ENCODE results near the gene PDE1C. TPM values are rescaled to one million over a fixed set of nuclear protein-coding genes. Genes with fewer than 3 reads are reported as not detected.

Gene PDE1C
- total and polyA plus RNA-seq, 2 donors (not counting 1 experiment from before 2014, with no cell fraction given): 16.6 to 27.6 TPM

GRCh38 chr7:31899356-31899927, 170.8 kb downstream of the PDE1C start:
- Histone ChIP-seq H3K79me2 (ENCODE audit: control insufficient read depth, insufficient read depth, low read length) (no peaks in the 10 kb centered on the region), H3K27me3 (ENCODE audit: control insufficient read depth, insufficient read depth, low read length) (no peaks in the 10 kb centered on the region), H3K36me3 (ENCODE audit: control insufficient read depth, insufficient read depth, low read length) (no peaks in the 10 kb centered on the region), H3K27ac (ENCODE audit: insufficient read depth, low read length) (no peak overlapping the region), H2AFZ (ENCODE audit: low read length) (no peak overlapping the region), H4K20me1 (ENCODE audit: control insufficient read depth, extremely low read depth, insufficient read depth, low read length) (no peaks in the 10 kb centered on the region), H3K9ac (ENCODE audit: insufficient read depth, low read length) (no peak overlapping the region), H3K9me3 (ENCODE audit: control insufficient read depth, insufficient read depth, low read depth, low read length) (no peaks in the 10 kb centered on the region), H3K4me2 (ENCODE audit: extremely low read depth, insufficient read depth, low read length) (no peak overlapping the region), H3K4me3 (replicated peaks in 1 of 4; ENCODE audit: control extremely low read depth in 1 of 4, insufficient read depth in 1 of 4, low read depth in 3 of 4, low read length in 4 of 4) (no peak overlapping the region), H3K4me1 (ENCODE audit: control insufficient read depth, extremely low read depth, insufficient read depth, low read length) (no peaks in the 10 kb centered on the region)
- no peak for DNase-seq (ENCODE audit: low read depth in 2 of 2)
- TF ChIP-seq CTCF (conservative IDR thresholded peaks at IDR 0.05 in 1 of 2, IDR thresholded peaks at IDR 0.05 in 1 of 2; ENCODE audit: low read depth in 1 of 2, low read length in 2 of 2): no peak
- TF ChIP-seq EZH2 (IDR thresholded peaks at IDR 0.05; ENCODE audit: low read length, missing control alignments): no peak

DNA sequence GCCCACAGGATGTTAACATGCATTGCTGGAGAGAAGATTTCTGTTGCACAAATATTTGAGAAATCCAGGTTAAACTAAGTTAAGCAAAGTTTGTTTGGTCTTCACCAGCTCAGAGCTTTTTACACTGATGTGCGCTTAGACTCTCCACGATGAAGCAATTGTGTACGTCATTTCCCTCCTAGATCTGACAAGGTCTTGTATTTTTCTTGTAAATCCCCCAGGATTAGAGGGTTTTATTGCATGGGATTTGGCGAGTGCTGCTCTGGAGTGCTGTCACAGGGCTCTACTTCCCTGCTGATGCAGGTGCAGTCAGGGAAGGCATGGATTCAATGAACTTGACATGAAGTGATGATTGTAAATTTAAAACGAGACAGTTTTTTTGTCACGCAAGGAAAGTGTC, 173.3 kb downstream of the PDE1C start:
- H3K4me1 ChIP-seq (ENCODE audit: control insufficient read depth, extremely low read depth, insufficient read depth, low read length): no peaks in the 10 kb centered on the region
- DNase-seq (ENCODE audit: low read depth in 2 of 2): no peak
- no peak overlapping the region for H3K4me2 ChIP-seq (ENCODE audit: extremely low read depth, insufficient read depth, low read length)
- no peaks in the 10 kb centered on the region for H4K20me1 ChIP-seq (ENCODE audit: control insufficient read depth, extremely low read depth, insufficient read depth, low read length)
- H3K9ac ChIP-seq (ENCODE audit: insufficient read depth, low read length): no peak overlapping the region
- H3K79me2 ChIP-seq (ENCODE audit: control insufficient read depth, insufficient read depth, low read length): no peaks in the 10 kb centered on the region
- TF ChIP-seq EZH2 (IDR thresholded peaks at IDR 0.05; ENCODE audit: low read length, missing control alignments) (no peak), CTCF (conservative IDR thresholded peaks at IDR 0.05 in 1 of 2, IDR thresholded peaks at IDR 0.05 in 1 of 2; ENCODE audit: low read depth in 1 of 2, low read length in 2 of 2) (no peak)
- no peak overlapping the region for H3K4me3 ChIP-seq (replicated peaks in 1 of 4; ENCODE audit: control extremely low read depth in 1 of 4, insufficient read depth in 1 of 4, low read depth in 3 of 4, low read length in 4 of 4)
- no peaks in the 10 kb centered on the region for H3K9me3 ChIP-seq (ENCODE audit: control insufficient read depth, insufficient read depth, low read depth, low read length)
- H3K27ac ChIP-seq (ENCODE audit: insufficient read depth, low read length): no peak overlapping the region
- H2AFZ ChIP-seq (ENCODE audit: low read length): no peak overlapping the region
- H3K27me3 ChIP-seq (ENCODE audit: control insufficient read depth, insufficient read depth, low read length): no peaks in the 10 kb centered on the region
- H3K36me3 ChIP-seq (ENCODE audit: control insufficient read depth, insufficient read depth, low read length): no peaks in the 10 kb centered on the region

DNA sequence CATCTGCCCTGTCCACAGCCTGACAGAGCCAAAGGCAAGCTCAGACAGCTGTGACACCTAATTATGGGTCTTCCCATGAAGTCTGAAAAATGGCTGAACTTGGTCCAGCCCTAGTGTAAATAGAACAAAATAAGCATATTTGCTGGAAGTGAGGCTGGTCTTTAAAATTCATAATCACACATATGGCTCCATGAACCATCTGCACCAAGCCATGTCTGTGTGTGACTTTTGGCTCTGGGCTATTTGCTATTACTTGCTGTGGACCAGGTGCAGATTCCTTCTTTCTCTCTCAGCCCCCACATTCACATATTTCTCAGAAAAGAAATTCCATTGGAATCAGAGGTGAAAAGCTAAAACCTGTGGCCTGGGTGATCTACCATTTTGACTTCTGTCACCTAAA, 175.9 kb downstream of the PDE1C start:
- no peak for DNase-seq (ENCODE audit: low read depth in 2 of 2)
- H2AFZ ChIP-seq (ENCODE audit: low read length): no peak overlapping the region
- TF ChIP-seq CTCF (conservative IDR thresholded peaks at IDR 0.05 in 1 of 2, IDR thresholded peaks at IDR 0.05 in 1 of 2; ENCODE audit: low read depth in 1 of 2, low read length in 2 of 2) (no peak), EZH2 (IDR thresholded peaks at IDR 0.05; ENCODE audit: low read length, missing control alignments) (no peak)

More for the DNA sequence above, 175.9 kb downstream of the PDE1C start:
- no peaks in the 10 kb centered on the region for H3K36me3 ChIP-seq (ENCODE audit: control insufficient read depth, insufficient read depth, low read length)
- H3K79me2 ChIP-seq (ENCODE audit: control insufficient read depth, insufficient read depth, low read length): no peaks in the 10 kb centered on the region
- no peaks in the 10 kb centered on the region for H4K20me1 ChIP-seq (ENCODE audit: control insufficient read depth, extremely low read depth, insufficient read depth, low read length)
- no peaks in the 10 kb centered on the region for H3K4me1 ChIP-seq (ENCODE audit: control insufficient read depth, extremely low read depth, insufficient read depth, low read length)
- no peak overlapping the region for H3K4me3 ChIP-seq (replicated peaks in 1 of 4; ENCODE audit: control extremely low read depth in 1 of 4, insufficient read depth in 1 of 4, low read depth in 3 of 4, low read length in 4 of 4)
- H3K4me2 ChIP-seq (ENCODE audit: extremely low read depth, insufficient read depth, low read length): no peak overlapping the region
- no peaks in the 10 kb centered on the region for H3K9me3 ChIP-seq (ENCODE audit: control insufficient read depth, insufficient read depth, low read depth, low read length)
- H3K27ac ChIP-seq (ENCODE audit: insufficient read depth, low read length): no peak overlapping the region
- H3K9ac ChIP-seq (ENCODE audit: insufficient read depth, low read length): no peak overlapping the region
- H3K27me3 ChIP-seq (ENCODE audit: control insufficient read depth, insufficient read depth, low read length): no peaks in the 10 kb centered on the region
